IMR-90 (cell line): ENCODE results near the gene ONECUT1. TPM values are rescaled to one million over a fixed set of nuclear protein-coding genes. Genes with fewer than 3 reads are reported as not detected.

Source experiments
- ATAC-seq: fragments of 200-7000 bp; cut with Tn5 transposase; 2 replicates; pipeline ENCODE4 v1.9.1; 2020; ENCODE audit warnings: low read depth, mild to moderate bottlenecking, moderate library complexity
- BruUV-seq: library from RNA; stranded (reverse); fragments of 400-500 nt; replicated peaks from 2 replicates; lab custom pipeline; 2021; lab: Mats Ljungman, UMichigan
- CTCF ChIA-PET: fragments of 300-600 bp; formaldehyde crosslinking; extraction: SDS; loops from one replicate; lab custom pipeline; 2021; ENCODE audit warnings: antibody characterized with exemption; lab: Yijun Ruan, JAX
- POLR2A ChIA-PET: fragments of 300-600 bp; sonication (Branson Sonifier 250); formaldehyde crosslinking; loops from one replicate; lab custom pipeline; 2022; ENCODE audit warnings: antibody characterized with exemption; ENCODE audit not compliant: unreplicated experiment; lab: Charles Lee
- DNase-seq: peaks from one replicate; pipeline ENCODE4 v3.0.0; 2013
- H2AFZ ChIP-seq: replicated peaks from 2 replicates; pipeline ENCODE3; 2013; ENCODE audit warnings: low read length, mild to moderate bottlenecking; ENCODE audit not compliant: poor library complexity
- H2AK5ac ChIP-seq: 2 replicates; pipeline ENCODE4 v1.6.1; 2013; ENCODE audit warnings: low read depth, low read length, inconsistent platforms
- H2AK9ac ChIP-seq: replicated peaks from 2 replicates; pipeline ENCODE3; 2013; ENCODE audit warnings: mild to moderate bottlenecking, low read depth, low read length, moderate library complexity; ENCODE audit not compliant: poor library complexity
- H2BK120ac ChIP-seq: 2 replicates; pipeline ENCODE4 v1.6.1; 2013; ENCODE audit warnings: low read depth, low read length, inconsistent platforms
- H2BK15ac ChIP-seq: 3 replicates; pipeline ENCODE4 v1.6.1; 2013; ENCODE audit warnings: low read depth, low read length, inconsistent platforms
- H2BK20ac ChIP-seq: 2 replicates; pipeline ENCODE4 v1.6.1; 2013; ENCODE audit warnings: low read depth, mild to moderate bottlenecking, inconsistent platforms, low read length, moderate library complexity
- H2BK5ac ChIP-seq: 2 replicates; pipeline ENCODE4 v1.6.1; 2013; ENCODE audit warnings: mild to moderate bottlenecking, low read depth, low read length, inconsistent platforms; ENCODE audit not compliant: poor library complexity, severe bottlenecking
- H3K14ac ChIP-seq: replicated peaks from 2 replicates; pipeline ENCODE4 v1.6.1; 2013; ENCODE audit warnings: low read depth, low read length, inconsistent platforms
- H3K18ac ChIP-seq: 2 replicates; pipeline ENCODE4 v1.6.1; 2013; ENCODE audit warnings: low read depth, low read length, control low read depth
- H3K23ac ChIP-seq: 2 replicates; pipeline ENCODE4 v1.6.1; 2013; ENCODE audit warnings: low read depth, low read length, inconsistent platforms
- H3K27ac ChIP-seq: 2 replicates; pipeline ENCODE4 v1.5.1; 2013; ENCODE audit warnings: mild to moderate bottlenecking, control low read depth, low read length; ENCODE audit not compliant: insufficient read depth
- H3K27me3 ChIP-seq: 2 replicates; pipeline ENCODE4 v1.6.1; 2013; ENCODE audit warnings: low read length; ENCODE audit not compliant: control insufficient read depth, insufficient read depth
- H3K36me3 ChIP-seq: 2 replicates; pipeline ENCODE4 v1.6.1; 2013; ENCODE audit warnings: low read length, mixed read lengths; ENCODE audit not compliant: control insufficient read depth, insufficient read depth
- H3K4ac ChIP-seq: 2 replicates; pipeline ENCODE4 v1.6.1; 2013; ENCODE audit warnings: low read depth, low read length, inconsistent platforms
- H3K4me1 ChIP-seq: 2 replicates; pipeline ENCODE4 v1.6.1; 2013; ENCODE audit warnings: low read length, mixed read lengths; ENCODE audit not compliant: control insufficient read depth, insufficient read depth
- H3K4me2 ChIP-seq: 2 replicates; pipeline ENCODE4 v1.6.1; 2013; ENCODE audit warnings: low read depth, mild to moderate bottlenecking, control low read depth, low read length, moderate library complexity
- H3K4me3 ChIP-seq: 2 replicates; pipeline ENCODE4 v1.5.1; 2013; ENCODE audit warnings: low read depth, mild to moderate bottlenecking, control low read depth, low read length, moderate library complexity; ENCODE audit not compliant: insufficient read depth
- H3K56ac ChIP-seq: 2 replicates; pipeline ENCODE4 v1.6.1; 2013; ENCODE audit warnings: low read length, inconsistent platforms; ENCODE audit not compliant: insufficient read depth; ENCODE audit errors: extremely low read depth
- H3K79me1 ChIP-seq, 2 experiments: 2 replicates each; pipeline ENCODE4 v1.6.1; 2013; ENCODE audit warnings: low read length in 2 of 2, inconsistent platforms in 1 of 2, low read depth in 1 of 2
- H3K9ac ChIP-seq: 2 replicates; pipeline ENCODE4 v1.6.1; 2013; ENCODE audit warnings: low read depth, low read length, control low read depth
- H3K9me1 ChIP-seq: 2 replicates; pipeline ENCODE4 v1.6.1; 2013; ENCODE audit warnings: low read length, inconsistent platforms; ENCODE audit not compliant: insufficient read depth
- H3K9me3 ChIP-seq: 2 replicates; pipeline ENCODE4 v1.6.1; 2013; ENCODE audit warnings: low read length; ENCODE audit not compliant: control insufficient read depth, insufficient read depth
- H4K20me1 ChIP-seq: 2 replicates; pipeline ENCODE4 v1.6.1; 2013; ENCODE audit warnings: low read length, inconsistent platforms; ENCODE audit not compliant: insufficient read depth
- H4K5ac ChIP-seq: 2 replicates; pipeline ENCODE4 v1.6.1; 2013; ENCODE audit warnings: mild to moderate bottlenecking, low read depth, low read length, control low read depth
- H4K8ac ChIP-seq, 2 experiments: 2 replicates each; pipeline ENCODE4 v1.6.1; 2013; ENCODE audit warnings: low read depth in 2 of 2, low read length in 2 of 2, control low read depth in 1 of 2, inconsistent platforms in 1 of 2
- H4K91ac ChIP-seq: 2 replicates; pipeline ENCODE4 v1.6.1; 2013; ENCODE audit warnings: low read depth, low read length, inconsistent platforms; ENCODE audit not compliant: insufficient read depth
- CEBPB ChIP-seq: IDR thresholded peaks from 2 replicates; pipeline ENCODE4 v1.6.1; 2012; ENCODE audit warnings: low read depth, low read length, improper control_type of control experiment
- CTCF ChIP-seq: conservative IDR thresholded peaks from 2 replicates; pipeline ENCODE4 v1.5.1; 2012; ENCODE audit warnings: mild to moderate bottlenecking, low read depth, low read length, improper control_type of control experiment
- FOS ChIP-seq: fragments of 150-350 bp; IDR thresholded peaks from 2 replicates; pipeline ENCODE4 v1.6.1; 2016; ENCODE audit warnings: low read depth, low read length
- MXI1 ChIP-seq: IDR thresholded peaks from 2 replicates; pipeline ENCODE4 v1.6.1; 2012; ENCODE audit warnings: low read depth, mild to moderate bottlenecking, low read length, moderate library complexity, borderline replicate concordance
- NFE2L2 ChIP-seq: fragments of 150-350 bp; IDR thresholded peaks from 2 replicates; pipeline ENCODE4 v1.6.1; 2016; ENCODE audit warnings: low read depth, mild to moderate bottlenecking, low read length
- POLR2A ChIP-seq: IDR thresholded peaks from 2 replicates; pipeline ENCODE4 v1.6.1; 2012; ENCODE audit warnings: mild to moderate bottlenecking, low read depth, low read length
- RAD21 ChIP-seq: IDR thresholded peaks from 2 replicates; pipeline ENCODE4 v1.6.1; 2012; ENCODE audit warnings: low read length, improper control_type of control experiment
- RCOR1 ChIP-seq: IDR thresholded peaks from 2 replicates; pipeline ENCODE4 v1.6.1; 2012; ENCODE audit warnings: mild to moderate bottlenecking, low read length, improper control_type of control experiment; ENCODE audit not compliant: insufficient replicate concordance
- RFX5 ChIP-seq: IDR thresholded peaks from 2 replicates; pipeline ENCODE4 v1.8.0; 2012; ENCODE audit warnings: low read depth, mild to moderate bottlenecking, low read length, moderate library complexity
- SMC3 ChIP-seq: fragments of 150-350 bp; IDR thresholded peaks from 2 replicates; pipeline ENCODE4 v1.6.1; 2016; ENCODE audit warnings: low read depth, mild to moderate bottlenecking, antibody characterized with exemption, low read length, moderate library complexity
- USF2 ChIP-seq: fragments of 150-350 bp; IDR thresholded peaks from 2 replicates; pipeline ENCODE4 v1.6.1; 2017; ENCODE audit warnings: mild to moderate bottlenecking, antibody characterized with exemption, low read length, low read depth
- WGBS, 2 experiments: methylation state at CpG; one replicate each; pipeline versions ENCODE4 v1.1.5 to v1.1.7; 2013; ENCODE audit warnings: missing lambda C conversion rate in 2 of 2; ENCODE audit not compliant: insufficient read length in 1 of 2; ENCODE audit errors: extremely low coverage in 2 of 2; 5-methylcytosine and 5-hydroxymethylcytosine counted together
- dilution Hi-C: fragments of 300-500 bp; cut with HindIII; formaldehyde crosslinking; loops from one replicate; pipeline ENCODE4 v1.14.3; 2018; ENCODE audit warnings: low sequenced_read_pairs; ENCODE audit not compliant: unreplicated experiment
- in situ Hi-C: fragments of 300-500 bp; cut with MboI; formaldehyde crosslinking; loops from 3 replicates; pipeline ENCODE4 v1.14.3; 2019; ENCODE audit warnings: low sequenced_read_pairs, inconsistent platforms, mixed read lengths
- intact Hi-C: fragments of 100-400 bp; cut with micrococcal nuclease; formaldehyde crosslinking; loops from 2 replicates; pipeline ENCODE4 v1.10.0; 2022
- polyA plus RNA-seq, 3 experiments: library from polyadenylated mRNA; depleted of rRNA; stranded (reverse); fragments of >200 nt; gene quantifications; 2 replicates each; pipeline ENCODE4 v1.2.3, GENCODE V29; 2012; ENCODE audit warnings: low replicate concordance in 1 of 3
- total RNA-seq: library from RNA; depleted of rRNA; stranded (reverse); fragments of >200 nt; gene quantifications from 2 replicates; pipeline ENCODE4 v1.2.3, GENCODE V29; 2012

Gene ONECUT1
- total and polyA plus RNA-seq, 2 of the 4 experiments (the other 2 are of a cell fraction) = not detected

- no peak overlapping the region for H4K91ac ChIP-seq
- no peak for TF ChIP-seq MXI1
- no peak for TF ChIP-seq POLR2A
- TF ChIP-seq FOS = no peak
- TF ChIP-seq USF2 = no peak
- TF ChIP-seq RCOR1 = no peak
- no peak for TF ChIP-seq NFE2L2
- no peak for TF ChIP-seq SMC3
- TF ChIP-seq RFX5 = no peak
- no peak for TF ChIP-seq CTCF
- no peak for TF ChIP-seq RAD21
- TF ChIP-seq CEBPB = no peak
- no peaks in the 10 kb centered on the region; the same call in 1 of the 2 replicates for H4K20me1 ChIP-seq
- 5% methylated on average over 6 of the region's 27 CpGs; no CpG with 5 or more reads in 1 of the 2 experiments for WGBS, 2 experiments
- H2BK15ac ChIP-seq = no peak overlapping the region
- H4K5ac ChIP-seq = no peak overlapping the region
- no peak overlapping the region for H2BK5ac ChIP-seq
- H3K9ac ChIP-seq = no peak overlapping the region
- dilution Hi-C loops (no loop called here), in situ Hi-C loops (no loop called here), intact Hi-C loops (no loop called here)
- H3K18ac ChIP-seq = no peak overlapping the region
- no peak overlapping the region for H2AK5ac ChIP-seq
- no peak overlapping the region for H2AFZ ChIP-seq
- ChIA-PET CTCF (no interaction called here), POLR2A (no interaction called here)
- H2BK120ac ChIP-seq = no peak overlapping the region
- H3K9me1 ChIP-seq = no peaks in the 10 kb centered on the region; the same call in 1 of the 2 replicates
- peaks cover 7% of the 10 kb centered on the region for H3K9me3 ChIP-seq
- no peak overlapping the region for H3K14ac ChIP-seq
- no peak overlapping the region for H4K8ac ChIP-seq
- BruUV-seq = no TSS peak
- H3K36me3 ChIP-seq = no peaks in the 10 kb centered on the region
- H3K23ac ChIP-seq = no peak overlapping the region
- no peak overlapping the region for H2AK9ac ChIP-seq
- peaks cover 5% of the 10 kb centered on the region; the same call in 1 of the 2 replicates for H3K4me1 ChIP-seq
- H2BK20ac ChIP-seq = no peak overlapping the region
- H3K27me3 ChIP-seq = peaks cover 86% of the 10 kb centered on the region
- no peak overlapping the region for H3K27ac ChIP-seq
- no peak overlapping the region for H3K56ac ChIP-seq
- DNase-seq (no peak), ATAC-seq (no peak)
- no peaks in the 10 kb centered on the region for H3K79me1 ChIP-seq
- no peak overlapping the region for H3K4me3 ChIP-seq
- H3K4me2 ChIP-seq = no peak overlapping the region
- no peak overlapping the region for H3K4ac ChIP-seq
Measured at GRCh38 chr15:52785672-52786406, 4.3 kb downstream of the ONECUT1 start.
